K562 (cell line): ENCODE data around the gene SKOR1. TPM values are rescaled to one million over a fixed set of nuclear protein-coding genes. Genes with fewer than 3 reads are reported as not detected.
A peak's percentile ranks its signal among the peaks of the same experiment; 100 is the strongest.

ENCODE experiments used
- CBFB ChIP-seq: sonication (generic); formaldehyde crosslinking; IDR thresholded peaks from 2 replicates; pipeline ENCODE4 v1.4.0; 2020; ENCODE audit warnings: mild to moderate bottlenecking, missing genetic modification reagents
- CLOCK ChIP-seq: fragments of 250-450 bp; sonication (Bioruptor Pico); IDR thresholded peaks from 2 replicates; pipeline ENCODE4 v1.4.0; 2020; ENCODE audit warnings: mild to moderate bottlenecking, moderate library complexity, borderline replicate concordance
- E2F4 ChIP-seq: sonication (generic); formaldehyde crosslinking; IDR thresholded peaks from 2 replicates; pipeline ENCODE4 v1.8.0; 2022; ENCODE audit warnings: mild to moderate bottlenecking, low read depth, missing genetic modification reagents
- HDAC1 ChIP-seq, 2 experiments: fragments of 450-650 bp; IDR thresholded peaks; 2 replicates each; pipeline ENCODE4 v1.6.1; 2016 to 2017; ENCODE audit warnings: inconsistent platforms in 1 of 2, mild to moderate bottlenecking in 1 of 2, moderate library complexity in 1 of 2
- HMGN3 ChIP-seq: IDR thresholded peaks from 2 replicates; pipeline ENCODE4 v1.6.1; 2011; ENCODE audit warnings: borderline replicate concordance, low read depth, mild to moderate bottlenecking, mixed read lengths, low read length; ENCODE audit not compliant: insufficient read length; ENCODE audit errors: extremely low read depth
- KDM2B ChIP-seq: fragments of 250-450 bp; sonication (Bioruptor Pico); IDR thresholded peaks from 2 replicates; pipeline ENCODE4 v1.8.0; 2021; ENCODE audit warnings: mild to moderate bottlenecking, moderate library complexity
- MLX ChIP-seq, 2 experiments: fragments of 450-650 bp in 1 of 2; sonication (generic) in 1 of 2; formaldehyde crosslinking; conservative IDR thresholded peaks; 2 replicates each; pipeline versions ENCODE4 v1.4.0 to v1.8.1; 2020 to 2022; ENCODE audit warnings: mild to moderate bottlenecking in 1 of 2, missing genetic modification reagents in 1 of 2
- PHF21A ChIP-seq: fragments of 450-650 bp; IDR thresholded peaks from 2 replicates; pipeline ENCODE4 v1.6.1; 2017; ENCODE audit warnings: low read depth, borderline replicate concordance
- POLR2G ChIP-seq: fragments of 200-400 bp; formaldehyde crosslinking; IDR thresholded peaks from 2 replicates; pipeline ENCODE4 v1.6.1; 2017; ENCODE audit warnings: low read depth, mild to moderate bottlenecking, antibody characterized with exemption, low read length, moderate library complexity
- SIN3A ChIP-seq, 2 experiments: fragments of 150-350 bp in 1 of 2; IDR thresholded peaks; 2 replicates each; pipeline ENCODE4 v1.6.1; 2011 to 2016; ENCODE audit warnings: borderline replicate concordance in 2 of 2, low read depth in 2 of 2, low read length in 2 of 2, mild to moderate bottlenecking in 2 of 2, moderate library complexity in 2 of 2; ENCODE audit not compliant: control insufficient read depth in 1 of 2
- SMARCA4 ChIP-seq: fragments of 450-650 bp; IDR thresholded peaks from 2 replicates; pipeline ENCODE4 v1.6.1; 2016
- TARDBP ChIP-seq: fragments of 450-650 bp; IDR thresholded peaks from 2 replicates; pipeline ENCODE4 v1.6.1; 2016
- ZNF444 ChIP-seq: fragments of 250-450 bp; sonication (Bioruptor Pico); IDR thresholded peaks from 2 replicates; pipeline ENCODE4 v1.4.0; 2020; ENCODE audit warnings: mild to moderate bottlenecking, moderate library complexity
- ZNF644 ChIP-seq: fragments of 200-800 bp; sonication (Bioruptor generic); IDR thresholded peaks from 2 replicates; pipeline ENCODE4 v1.6.1; 2016; ENCODE audit warnings: low read depth, missing genetic modification characterization, missing compliant biosample characterization
- ZNF695 ChIP-seq: fragments of 450-650 bp; formaldehyde crosslinking; IDR thresholded peaks from 2 replicates; pipeline ENCODE4 v1.4.0; 2020; ENCODE audit warnings: mild to moderate bottlenecking, moderate library complexity
- polyA plus RNA-seq, 8 experiments: library from polyadenylated mRNA; depleted of rRNA in 4 of 8; stranded (reverse) in 5 of 8; unstranded in 3 of 8; fragments of >200 nt; fragmentation: Nextera tagmentation in 2 of 8; fragmentation: Illumina TruSeq in 1 of 8; extraction: Ambion mirVana in 2 of 8; extraction: Trizol in 1 of 8; gene quantifications; 2 replicates each; pipeline versions ENCODE4 v1.2.1 to v1.2.3, GENCODE V29; 2011 to 2014; ENCODE audit warnings: inconsistent platforms in 1 of 8, missing spikeins in 1 of 8
- total RNA-seq, 7 experiments: library from RNA; depleted of rRNA in 6 of 7; stranded (reverse); fragments of >200 nt in 6 of 7; fragmentation: Illumina TruSeq in 2 of 7; extraction: Trizol in 2 of 7; gene quantifications; 2 replicates each; pipeline versions ENCODE4 v1.2.1 to v1.2.3, GENCODE V29; 2011 to 2021; ENCODE audit warnings: low replicate concordance in 1 of 7
- TF ChIP-seq, protein P1 (sequence below): fragments of 250-450 bp; sonication (Bioruptor Pico); IDR thresholded peaks from 2 replicates; pipeline ENCODE4 v1.4.0; 2020; ENCODE audit warnings: borderline replicate concordance
- TF ChIP-seq, protein P2 (sequence below): sonication (generic); formaldehyde crosslinking; IDR thresholded peaks from 2 replicates; pipeline ENCODE4 v1.9.0; 2022; ENCODE audit warnings: mild to moderate bottlenecking, missing genetic modification reagents
- TF ChIP-seq, protein P3 (sequence below): fragments of 250-450 bp; sonication (Bioruptor Pico); IDR thresholded peaks from 2 replicates; pipeline ENCODE4 v1.5.0; 2020; ENCODE audit warnings: mild to moderate bottlenecking, borderline replicate concordance

SKOR1 gene
- total and polyA plus RNA-seq, 9 of the 15 experiments (the other 6 are each of a cell fraction or from before 2014, with no cell fraction given): 0.04 to 0.41 (median 0.09) TPM; not detected in 3

DNA sequence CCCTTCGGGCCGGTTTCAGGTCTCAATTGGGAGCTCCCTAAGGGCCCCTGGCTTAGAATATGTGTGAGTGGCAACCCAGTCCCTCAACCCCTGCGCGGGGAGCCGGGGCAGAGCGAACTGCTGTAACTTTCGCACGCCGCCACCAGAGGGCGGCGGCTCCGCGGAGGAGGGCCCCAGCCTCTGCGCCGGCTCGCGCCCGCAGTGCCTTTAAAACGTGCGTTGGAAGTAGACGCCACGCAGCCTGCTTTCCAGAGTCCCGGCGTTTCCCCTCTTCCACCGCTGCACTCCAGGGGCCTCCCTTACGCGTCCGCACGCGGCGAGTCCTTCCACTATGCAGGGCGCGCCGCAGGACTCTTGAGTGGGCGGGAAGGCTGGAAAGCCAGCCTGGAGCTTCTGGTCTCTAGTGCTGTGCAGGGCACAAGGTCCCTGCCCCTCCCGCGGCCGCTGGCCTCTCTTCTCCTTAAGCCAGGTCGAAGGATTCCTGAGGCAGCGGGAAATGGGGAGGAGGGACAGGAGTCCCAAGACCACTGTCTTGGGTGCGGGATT is 38.2 kb downstream of the SKOR1 start (continued):
- TF ChIP-seq CLOCK (CRISPR knock-in tag) (no peak), TARDBP (no peak), CBFB (CRISPR knock-in tag) (0 out of 2 replicates have a peak, but pooled peaks have one; percentile 37), ZNF644 (tag) (no peak), KDM2B (CRISPR knock-in tag) (no peak; the same call in 1 of the 2 replicates), HMGN3 (peak; percentile 63), POLR2G (peak; percentile 85), HDAC1 (IDR thresholded peaks at IDR 0.05) (peak in 1 of 2 experiments; percentile 21; a peak in 1 of 4 replicates), MLX (CRISPR knock-in tag; conservative IDR thresholded peaks at IDR 0.05) (no peak), PHF21A (no peak), ZNF695 (CRISPR knock-in tag) (no peak), ZNF444 (CRISPR knock-in tag) (no peak), SMARCA4 (no peak), SIN3A (IDR thresholded peaks at IDR 0.05; ENCODE audit: borderline replicate concordance in 2 of 2, control insufficient read depth in 1 of 2, low read depth in 2 of 2, low read length in 2 of 2) (no peak), E2F4 (0 out of 2 replicates have a peak, but pooled peaks have one; percentile 59)
- TF ChIP-seq, protein P1, sequence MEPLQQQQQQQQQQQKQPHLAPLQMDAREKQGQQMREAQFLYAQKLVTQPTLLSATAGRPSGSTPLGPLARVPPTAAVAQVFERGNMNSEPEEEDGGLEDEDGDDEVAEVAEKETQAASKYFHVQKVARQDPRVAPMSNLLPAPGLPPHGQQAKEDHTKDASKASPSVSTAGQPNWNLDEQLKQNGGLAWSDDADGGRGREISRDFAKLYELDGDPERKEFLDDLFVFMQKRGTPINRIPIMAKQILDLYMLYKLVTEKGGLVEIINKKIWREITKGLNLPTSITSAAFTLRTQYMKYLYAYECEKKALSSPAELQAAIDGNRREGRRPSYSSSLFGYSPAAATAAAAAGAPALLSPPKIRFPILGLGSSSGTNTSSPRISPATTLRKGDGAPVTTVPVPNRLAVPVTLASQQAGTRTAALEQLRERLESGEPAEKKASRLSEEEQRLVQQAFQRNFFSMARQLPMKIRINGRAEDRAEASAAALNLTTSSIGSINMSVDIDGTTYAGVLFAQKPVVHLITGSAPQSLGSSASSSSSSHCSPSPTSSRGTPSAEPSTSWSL (CRISPR knock-in tag): no peak
- TF ChIP-seq, protein P2, sequence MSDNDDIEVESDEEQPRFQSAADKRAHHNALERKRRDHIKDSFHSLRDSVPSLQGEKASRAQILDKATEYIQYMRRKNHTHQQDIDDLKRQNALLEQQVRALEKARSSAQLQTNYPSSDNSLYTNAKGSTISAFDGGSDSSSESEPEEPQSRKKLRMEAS: peak; percentile 94
- TF ChIP-seq, protein P3, sequence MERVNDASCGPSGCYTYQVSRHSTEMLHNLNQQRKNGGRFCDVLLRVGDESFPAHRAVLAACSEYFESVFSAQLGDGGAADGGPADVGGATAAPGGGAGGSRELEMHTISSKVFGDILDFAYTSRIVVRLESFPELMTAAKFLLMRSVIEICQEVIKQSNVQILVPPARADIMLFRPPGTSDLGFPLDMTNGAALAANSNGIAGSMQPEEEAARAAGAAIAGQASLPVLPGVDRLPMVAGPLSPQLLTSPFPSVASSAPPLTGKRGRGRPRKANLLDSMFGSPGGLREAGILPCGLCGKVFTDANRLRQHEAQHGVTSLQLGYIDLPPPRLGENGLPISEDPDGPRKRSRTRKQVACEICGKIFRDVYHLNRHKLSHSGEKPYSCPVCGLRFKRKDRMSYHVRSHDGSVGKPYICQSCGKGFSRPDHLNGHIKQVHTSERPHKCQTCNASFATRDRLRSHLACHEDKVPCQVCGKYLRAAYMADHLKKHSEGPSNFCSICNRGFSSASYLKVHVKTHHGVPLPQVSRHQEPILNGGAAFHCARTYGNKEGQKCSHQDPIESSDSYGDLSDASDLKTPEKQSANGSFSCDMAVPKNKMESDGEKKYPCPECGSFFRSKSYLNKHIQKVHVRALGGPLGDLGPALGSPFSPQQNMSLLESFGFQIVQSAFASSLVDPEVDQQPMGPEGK: no peak
